ENCODE results near the gene AMH.

Gene AMH

DNA sequence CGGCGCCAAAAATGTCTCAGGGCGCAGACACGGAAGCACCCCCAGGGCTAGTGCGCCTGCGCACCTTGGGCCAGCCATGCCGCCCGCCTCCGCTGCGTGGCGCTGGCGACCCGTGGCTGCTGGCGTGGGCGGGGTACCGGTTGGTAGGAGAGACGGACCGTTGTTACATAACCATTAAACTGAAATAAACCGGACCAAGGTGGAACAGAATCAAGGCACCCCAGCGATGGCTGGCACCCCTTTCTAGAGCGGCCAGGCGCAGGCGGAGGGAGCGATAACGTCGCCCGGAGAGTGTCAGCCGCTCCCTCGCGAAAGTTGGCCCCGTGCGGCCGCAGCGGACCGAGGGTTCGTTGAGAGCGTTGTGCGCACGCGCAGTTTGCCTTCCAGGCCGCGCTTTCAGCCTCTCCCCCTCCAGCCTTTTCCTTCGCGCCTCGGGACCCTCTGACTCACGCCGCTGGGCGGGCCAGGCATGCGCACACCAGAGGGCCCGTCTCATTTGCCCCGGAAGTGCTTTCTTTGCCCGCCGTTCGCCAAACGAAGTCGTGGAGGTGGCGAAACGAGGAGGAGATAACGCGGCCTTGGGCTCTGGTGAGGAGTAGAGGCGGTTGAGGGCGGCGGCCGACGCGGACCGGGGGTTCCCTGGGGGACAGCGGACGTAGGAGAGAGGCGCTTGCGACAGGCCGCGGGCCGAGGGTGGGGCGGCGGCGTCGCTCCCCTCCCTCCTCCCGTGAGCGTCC lies 12.6 kb upstream of the AMH start, which contains the start of the genes PLEKHJ1 and SF3A2:
PLEKHJ1 (minus strand) TSS at position 16 of the 737 bp plus-strand sequence. CDS start 81 bp downstream, outside the sequence.
SF3A2 (plus strand) TSS at position 511 of the 737 bp plus-strand sequence. CDS start 6,595 bp downstream, outside the sequence.
- peak; percentile 92 for DNase-seq

DNA sequence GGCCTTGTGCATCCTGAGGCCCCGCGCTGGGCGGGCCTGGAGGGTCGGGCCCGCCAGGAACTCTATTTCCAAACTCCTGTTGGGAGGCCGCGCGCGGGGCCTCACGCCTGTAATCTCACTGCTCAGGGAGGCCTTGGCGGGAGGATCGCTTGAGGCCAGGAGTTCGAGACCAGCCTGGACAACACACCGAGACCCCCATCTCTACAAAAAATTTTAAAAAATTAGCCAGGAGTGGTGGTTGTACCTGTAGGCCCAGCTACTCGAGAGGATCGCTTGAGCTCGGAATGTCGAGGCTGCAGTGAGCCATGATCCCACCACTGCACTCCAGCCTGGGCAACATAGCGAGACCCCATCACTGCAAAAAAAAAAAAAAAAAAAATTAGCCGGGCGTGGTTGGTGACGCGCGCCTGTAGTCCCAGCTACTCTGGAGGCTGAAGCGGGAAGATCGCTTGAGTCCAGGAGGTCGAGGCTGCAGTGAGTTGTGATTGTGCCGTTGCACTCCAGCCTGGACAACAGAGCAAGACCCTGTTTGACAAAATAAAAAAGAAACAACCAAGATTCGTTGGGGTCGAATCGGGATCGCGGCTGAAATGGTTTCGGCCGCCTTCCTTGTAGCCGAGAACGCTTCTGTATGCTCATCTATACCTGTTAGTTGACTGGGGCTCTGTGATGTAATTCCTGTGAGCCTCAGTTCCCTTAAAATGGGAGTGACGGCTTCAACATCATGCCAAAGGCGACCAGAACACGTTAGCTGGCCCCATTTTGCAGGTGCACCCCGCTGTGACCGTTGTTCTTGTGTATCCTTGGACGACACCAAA lies 11.9 kb upstream of the AMH start:
- no peak for DNase-seq

DNA sequence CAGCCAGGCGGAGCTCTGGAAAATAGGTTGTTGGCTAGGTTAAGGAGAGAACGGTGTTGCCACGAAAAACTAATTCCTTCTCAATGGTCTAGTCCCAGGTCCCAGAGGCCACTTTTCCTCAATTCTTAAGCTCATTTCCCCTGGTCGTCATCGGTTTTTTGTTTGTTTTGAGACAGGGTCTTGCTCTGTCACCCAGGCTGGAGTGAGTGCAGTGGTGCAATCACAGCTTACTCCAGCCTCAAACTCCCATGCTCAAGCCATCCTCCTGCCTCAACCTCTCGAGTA lies 11.3 kb upstream of the AMH start:
- no peak for DNase-seq

DNA sequence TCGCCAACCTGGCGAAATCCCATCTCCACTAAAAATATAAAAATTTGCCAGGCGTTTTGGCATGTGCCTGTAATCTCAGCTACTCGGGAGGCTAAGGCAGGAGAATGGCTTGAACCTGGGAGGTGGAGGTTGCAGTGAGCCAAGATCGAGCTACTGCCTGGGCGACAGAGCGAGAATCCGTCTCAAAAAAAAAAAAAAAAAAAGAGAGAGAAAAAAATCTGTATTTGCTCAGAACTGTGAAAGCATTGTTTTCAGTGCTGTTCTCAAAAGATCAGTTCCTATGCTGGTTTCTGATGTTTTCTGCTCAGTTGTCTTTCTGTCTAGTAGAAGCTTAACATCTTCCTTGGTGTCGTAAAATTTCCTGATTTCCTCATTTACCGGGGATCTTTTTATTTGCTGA lies 9.9 kb upstream of the AMH start:
- no peak for DNase-seq

DNA sequence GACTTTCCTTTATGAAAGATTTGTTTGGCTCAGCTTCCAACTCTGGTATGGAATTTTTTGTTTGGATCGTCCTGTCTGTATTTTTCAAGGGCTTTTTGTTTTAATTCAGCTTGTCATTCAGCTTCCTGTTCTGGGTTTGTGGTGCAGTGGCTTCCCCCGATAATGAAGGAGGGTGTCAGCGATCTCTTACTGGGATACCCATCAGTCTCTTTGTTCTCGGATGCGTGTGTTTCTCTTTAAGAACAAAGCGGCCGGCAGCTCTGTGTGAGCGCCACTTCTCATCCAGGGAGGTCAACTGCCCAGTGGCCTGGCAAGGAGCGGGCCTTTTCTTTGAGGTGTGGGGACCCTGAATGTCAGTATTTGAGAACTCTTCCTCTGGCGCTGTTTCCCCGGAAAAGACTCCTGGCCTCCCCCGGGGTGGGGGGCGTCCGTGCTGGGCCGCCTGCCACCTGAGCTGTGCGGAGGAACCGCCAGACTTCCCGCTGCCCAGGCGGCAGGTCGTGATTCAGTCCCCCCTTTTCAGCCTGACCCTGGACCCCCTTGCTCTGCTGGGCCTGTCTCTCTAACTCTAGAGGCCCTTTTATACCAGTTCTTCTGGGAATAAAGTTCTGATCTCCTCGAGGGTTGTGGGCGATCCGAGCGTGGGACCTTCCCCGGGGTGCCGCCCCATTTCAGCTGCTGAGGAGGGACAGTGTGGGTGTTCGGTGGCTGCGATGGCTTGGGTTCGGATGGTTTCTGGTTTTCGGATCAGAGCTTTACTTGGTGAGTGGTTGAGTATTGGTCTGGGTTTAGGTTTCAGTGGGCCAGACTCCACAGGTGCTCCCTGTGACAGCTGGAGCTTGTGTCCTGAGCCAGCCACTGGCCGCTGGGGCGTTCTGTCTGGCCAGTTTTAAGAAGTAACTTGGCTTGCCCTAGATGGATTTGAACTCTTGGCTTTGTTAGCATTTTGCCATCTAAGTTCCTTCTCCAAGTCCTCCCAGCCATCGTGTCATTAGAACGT lies 9.1 kb upstream of the AMH start:
- DNase-seq, result no peak

DNA sequence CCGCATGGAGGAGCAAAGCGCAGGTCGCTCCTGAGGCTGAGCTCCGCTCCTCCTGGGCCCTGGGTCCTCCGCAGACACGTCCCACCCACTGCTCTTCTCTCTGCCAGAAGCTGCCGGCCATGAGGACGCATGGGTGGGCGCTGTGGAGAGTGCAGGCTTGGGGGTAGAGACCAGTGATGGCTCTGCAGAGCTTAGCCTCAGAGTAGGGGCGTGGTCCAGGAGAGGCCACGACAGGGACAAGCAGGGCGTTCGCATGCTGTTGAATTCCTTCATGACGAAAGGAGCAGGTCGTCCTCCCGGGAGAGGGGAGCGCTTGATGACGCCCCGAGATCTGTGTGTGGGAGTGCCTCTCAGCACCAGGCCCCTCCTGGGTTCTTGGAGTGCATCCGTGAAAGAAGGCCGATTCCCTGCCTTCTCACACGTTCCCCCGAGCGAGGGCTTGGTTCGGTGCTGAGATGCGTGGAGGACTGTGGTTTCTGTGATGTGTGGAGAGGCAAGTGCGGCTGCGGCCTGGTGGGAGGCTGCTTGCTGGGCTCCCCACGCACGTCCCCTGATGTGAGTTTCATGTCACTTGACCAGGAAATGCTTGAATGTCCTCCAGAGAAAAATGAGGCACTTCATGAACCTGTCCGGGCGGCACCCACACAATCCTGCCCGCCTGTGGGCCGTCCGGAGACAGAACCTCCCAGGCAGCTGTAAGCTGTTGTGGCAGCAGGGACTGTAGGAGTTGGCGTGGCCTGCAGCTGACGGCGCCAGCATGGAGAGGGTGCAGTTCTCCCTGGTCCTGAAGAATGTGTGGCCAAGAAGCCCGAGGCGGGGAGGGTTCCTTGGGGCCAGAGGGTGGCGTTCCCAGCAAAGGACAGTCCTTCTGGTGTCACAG lies 8.0 kb upstream of the AMH start:
- no peak for DNase-seq

DNA sequence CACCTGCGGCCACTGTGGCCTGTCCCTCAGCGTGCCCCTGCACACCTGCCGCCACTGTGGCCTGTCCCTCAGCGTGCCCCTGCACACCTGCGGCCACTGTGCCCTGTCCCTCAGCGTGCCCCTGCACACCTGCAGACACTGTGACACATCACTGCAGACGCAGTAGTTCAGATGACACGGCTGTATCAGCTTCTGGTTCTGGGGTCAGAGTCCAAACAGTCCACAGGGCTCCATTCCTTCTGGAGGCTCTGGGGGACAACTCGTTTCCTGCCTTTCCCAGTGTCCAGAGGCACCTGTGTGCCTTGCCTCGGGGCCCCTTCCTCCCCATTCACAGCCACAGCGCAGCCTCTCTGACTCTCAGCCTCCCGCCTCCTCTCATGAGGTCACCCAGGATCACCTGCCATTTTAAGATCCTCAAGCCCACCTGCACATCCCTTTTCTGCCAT lies 7.0 kb upstream of the AMH start:
- DNase-seq, result no peak

DNA sequence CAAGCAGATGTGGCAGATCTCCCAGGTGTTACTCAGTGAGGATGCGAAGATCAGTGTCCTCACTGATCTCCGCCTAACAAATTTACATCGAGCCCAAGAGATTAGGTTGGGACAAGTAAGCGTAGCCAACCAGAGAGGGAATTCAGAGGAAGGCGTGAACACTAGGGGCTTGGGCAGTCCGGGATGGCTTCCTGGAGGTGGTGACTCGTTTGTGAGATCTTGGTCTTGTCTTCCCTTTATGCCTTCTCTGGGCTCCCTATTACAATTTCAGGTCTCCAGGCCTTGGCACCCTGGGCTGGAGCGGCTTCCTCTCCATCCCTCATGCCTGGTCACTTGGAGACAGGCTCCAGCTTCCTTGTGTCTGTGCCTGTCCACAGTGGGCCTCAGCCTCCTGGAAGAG lies 6.3 kb upstream of the AMH start:
- no peak for DNase-seq

DNA sequence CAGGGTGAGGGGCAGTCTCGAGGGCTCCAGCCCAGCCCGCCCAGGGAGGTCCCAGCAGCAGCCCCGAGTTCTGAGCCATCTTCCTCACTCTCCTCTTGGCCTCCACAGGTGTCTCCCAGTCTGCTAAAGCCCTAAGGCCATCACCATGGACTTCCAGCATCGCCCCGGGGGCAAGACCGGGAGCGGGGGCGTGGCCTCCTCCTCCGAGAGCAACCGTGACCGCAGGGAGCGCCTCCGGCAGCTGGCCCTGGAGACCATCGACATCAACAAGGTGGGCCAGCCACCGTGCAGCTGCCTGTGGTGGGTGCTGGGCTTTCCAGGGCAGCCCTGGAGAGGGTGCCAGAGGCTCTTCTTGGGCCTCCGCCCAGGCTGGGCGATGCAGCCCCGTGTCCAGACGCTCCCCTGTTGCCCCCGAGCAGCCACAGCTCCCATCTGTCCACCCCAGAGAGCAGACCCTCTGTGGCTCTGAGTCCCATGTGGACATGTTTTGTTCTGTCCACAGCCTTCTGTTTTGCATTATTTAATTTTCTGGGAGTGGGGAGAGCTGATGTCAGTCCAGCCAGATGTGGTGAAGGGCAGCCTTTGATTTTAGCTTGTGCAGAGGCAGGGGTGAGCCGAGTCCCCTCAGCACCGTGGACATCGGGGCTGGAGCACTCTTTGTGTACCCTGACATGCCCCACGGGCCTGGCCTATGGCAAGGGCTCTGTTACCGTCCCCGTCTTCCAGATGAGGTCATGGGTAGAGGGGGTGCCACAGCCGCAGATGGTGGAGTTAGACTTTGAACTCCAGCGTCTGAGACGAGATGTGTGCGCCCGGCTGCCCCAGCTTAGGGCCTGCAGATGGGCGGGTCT lies 5.6 kb upstream of the AMH start:
- DNase-seq, result no peak

DNA sequence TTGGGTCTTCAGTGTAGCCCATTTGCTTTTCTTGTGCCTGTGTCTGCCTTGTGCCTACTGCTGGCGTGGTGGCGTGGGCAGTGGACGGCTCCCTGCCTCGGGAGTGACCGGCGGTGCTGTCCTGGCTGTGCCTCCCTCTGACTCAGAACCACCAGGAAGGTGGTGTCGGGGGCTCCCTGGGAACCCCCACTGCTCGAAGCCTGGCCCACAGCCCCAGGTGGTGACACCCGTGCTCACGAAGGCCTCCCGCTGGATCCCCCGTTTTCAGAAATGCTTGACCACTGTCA lies 5.1 kb upstream of the AMH start:
- DNase-seq, result no peak

DNA sequence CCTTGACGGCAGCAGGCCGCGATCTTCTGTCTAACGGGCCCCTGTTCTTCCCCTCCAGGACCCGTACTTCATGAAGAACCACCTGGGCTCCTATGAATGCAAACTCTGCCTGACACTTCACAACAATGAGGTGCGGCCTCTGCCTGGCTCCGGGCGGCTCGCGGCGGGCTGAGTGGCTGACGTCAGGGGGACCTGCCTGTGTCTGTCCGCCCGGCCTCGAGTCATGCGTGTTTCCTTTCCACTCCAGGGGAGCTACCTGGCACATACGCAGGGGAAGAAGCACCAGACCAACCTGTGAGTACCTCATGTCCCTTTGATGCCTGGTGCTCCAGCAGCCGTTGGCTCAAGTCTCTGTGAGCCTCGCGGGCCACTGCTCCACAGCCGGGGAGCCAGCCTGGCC lies 4.6 kb upstream of the AMH start:
- no peak for DNase-seq

DNA sequence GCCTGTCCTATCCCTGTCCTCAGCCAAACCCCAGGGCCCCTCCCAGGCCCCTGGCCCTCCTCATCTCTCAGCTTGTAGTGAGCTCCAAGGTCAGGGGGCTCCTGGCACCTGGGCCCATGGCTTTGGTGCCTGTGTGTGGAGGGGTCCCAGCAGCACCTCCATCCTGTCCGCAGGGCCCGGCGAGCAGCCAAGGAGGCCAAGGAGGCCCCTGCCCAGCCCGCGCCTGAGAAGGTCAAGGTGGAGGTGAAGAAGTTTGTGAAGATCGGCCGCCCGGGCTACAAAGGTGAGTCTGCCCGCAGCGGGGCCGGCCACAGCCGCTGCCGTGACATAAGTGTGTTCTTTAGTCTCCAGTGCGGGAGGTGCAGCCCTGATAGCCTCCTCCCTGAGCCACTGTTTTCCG lies 3.9 kb upstream of the AMH start:
- no peak for DNase-seq

DNA sequence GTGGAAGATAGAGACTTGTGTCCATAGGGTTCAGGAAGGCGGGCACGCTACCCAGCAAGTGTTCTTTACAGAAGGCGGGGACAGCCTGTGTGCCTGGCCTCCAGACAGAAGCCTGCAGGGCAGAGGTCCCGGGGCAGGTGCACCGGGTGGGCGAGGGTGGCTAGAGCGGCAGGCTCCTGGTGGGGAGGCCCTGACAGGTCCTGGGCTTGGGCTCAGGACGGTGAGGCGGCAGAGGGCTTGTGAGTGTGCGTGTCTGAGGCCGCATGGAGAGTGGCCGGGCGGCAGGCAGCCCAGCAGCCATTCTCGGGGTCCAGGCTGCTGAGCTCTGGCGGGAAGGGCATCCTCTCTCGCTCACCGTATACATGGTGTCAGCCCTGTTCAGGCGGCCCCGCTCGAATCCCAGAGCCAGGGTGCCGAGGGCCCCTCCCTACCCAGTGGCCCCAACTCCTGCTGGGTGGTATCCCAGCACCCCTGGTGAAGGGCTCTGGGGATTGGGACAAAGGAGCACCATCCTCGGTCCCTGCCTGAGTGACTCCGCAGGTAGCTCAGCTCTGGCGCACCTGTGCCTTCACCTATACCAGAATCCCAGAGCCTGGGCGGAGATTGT lies 3.0 kb upstream of the AMH start:
- no peak for DNase-seq

DNA sequence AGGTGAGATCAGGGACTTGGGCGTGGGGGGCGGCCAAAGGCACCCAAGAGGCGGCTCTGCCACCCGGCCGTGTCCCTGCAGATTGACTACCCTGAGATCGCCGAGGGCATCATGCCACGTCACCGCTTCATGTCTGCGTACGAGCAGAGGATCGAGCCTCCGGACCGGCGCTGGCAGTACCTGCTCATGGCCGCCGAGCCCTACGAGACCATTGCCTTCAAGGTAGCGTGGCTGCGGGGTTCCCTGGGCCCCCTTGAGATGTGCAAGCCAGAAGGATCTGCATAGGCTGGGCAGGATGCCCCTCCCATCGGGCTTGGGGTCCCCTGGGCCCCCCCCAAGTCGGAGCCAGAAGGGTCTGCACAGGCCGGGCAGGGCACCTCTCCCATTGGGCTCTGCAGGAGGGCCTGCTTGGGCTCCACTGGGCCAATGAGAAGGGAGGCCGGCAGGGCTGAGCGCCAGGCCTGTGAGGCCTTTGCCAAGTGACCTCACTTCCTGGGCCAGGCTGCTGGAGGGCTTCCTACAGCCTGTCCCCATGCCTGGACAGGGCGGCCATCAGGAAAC lies 2.2 kb upstream of the AMH start:
- DNase-seq, result no peak

DNA sequence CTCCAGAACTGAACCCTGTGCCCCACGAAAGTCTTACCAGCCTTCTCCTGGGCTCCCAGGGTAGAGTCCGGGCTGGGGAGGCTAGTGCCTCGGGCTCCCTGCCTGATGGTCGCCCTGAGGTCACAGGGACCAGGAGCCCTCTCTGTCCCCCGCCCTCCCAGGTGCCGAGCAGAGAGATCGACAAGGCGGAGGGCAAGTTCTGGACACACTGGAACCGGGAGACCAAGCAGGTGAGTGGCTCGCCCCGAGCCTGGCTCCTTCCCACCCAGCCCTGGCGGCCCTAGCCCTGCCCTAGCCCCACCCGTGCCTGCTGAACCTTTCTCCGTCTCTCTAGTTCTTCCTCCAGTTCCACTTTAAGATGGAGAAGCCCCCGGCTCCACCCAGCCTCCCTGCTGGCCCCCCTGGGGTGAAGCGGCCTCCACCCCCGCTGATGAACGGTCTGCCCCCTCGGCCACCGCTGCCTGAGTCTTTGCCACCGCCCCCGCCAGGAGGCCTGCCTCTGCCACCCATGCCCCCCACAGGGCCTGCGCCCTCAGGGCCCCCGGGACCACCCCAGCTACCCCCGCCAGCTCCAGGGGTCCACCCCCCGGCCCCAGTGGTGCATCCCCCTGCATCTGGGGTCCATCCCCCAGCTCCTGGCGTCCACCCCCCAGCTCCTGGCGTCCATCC lies 1.6 kb upstream of the AMH start:
- DNase-seq, result no peak

DNA sequence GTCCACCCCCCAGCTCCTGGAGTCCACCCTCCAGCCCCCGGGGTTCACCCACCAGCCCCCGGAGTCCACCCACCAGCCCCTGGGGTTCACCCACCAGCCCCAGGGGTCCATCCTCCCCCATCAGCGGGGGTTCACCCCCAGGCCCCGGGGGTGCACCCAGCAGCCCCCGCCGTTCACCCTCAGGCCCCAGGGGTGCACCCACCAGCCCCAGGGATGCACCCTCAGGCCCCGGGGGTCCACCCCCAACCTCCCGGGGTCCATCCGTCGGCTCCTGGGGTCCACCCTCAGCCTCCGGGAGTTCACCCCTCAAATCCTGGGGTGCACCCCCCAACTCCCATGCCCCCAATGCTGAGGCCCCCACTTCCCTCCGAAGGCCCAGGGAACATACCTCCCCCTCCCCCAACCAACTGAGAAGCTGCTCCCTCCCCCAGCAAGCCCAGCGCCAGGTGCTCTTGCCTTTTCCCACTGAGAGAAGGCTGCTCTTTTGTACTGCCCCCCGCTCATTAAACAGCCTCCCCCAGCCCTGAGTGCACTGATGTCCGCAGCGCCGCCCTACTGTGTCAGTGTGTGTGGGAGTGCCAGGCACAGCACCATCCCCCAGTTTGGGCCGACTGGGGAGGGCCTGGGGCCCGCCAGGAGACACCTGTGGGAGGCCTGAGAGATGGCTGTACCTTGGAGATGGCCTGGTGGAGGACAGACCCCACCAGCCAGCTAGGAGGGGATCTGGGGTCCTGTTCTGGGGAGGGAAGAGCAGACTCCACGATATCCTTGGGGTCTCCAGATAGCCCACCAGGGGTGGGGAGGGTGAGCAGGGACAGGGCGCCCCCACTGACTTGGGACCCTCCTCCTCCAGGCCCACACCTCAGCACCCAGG lies 750 bp upstream of the AMH start:
- no peak for DNase-seq

DNA sequence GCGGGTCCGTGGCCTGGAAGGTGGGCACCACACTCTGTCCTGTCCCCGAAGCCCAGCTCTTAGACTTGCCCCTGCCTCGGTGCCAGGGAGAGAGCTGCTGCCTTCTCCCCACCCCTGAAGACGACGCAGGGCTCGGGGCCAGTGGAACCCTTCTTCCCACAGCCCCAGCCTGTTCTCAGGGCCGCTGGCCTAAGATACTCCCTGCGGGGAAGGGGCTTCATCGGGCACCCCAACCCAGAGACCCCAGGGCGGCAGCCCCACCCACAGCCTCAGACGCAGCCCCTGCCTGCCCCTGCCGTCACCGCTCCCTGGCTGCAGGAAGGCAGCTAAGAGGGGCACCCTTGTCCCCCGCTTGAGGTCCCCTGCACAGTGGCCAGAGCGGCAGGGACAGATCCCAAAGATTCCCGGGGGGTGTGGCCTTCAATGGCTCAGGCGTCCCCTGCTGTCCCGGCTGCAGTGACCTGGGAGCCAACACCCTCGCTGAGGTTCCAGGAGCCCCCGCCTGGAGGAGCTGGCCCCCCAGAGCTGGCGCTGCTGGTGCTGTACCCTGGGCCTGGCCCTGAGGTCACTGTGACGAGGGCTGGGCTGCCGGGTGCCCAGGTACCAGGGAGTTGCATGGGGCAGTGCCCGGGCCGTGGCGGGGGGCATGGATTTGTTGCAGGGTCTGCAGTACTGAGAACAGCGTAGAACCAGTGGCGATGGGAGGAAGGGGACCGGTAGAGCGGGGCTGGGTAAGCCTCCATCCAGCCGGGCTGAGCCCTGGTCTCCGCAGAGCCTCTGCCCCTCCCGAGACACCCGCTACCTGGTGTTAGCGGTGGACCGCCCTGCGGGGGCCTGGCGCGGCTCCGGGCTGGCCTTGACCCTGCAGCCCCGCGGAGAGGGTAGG lies 1.0 kb downstream of the AMH start:
- no peak for DNase-seq

DNA sequence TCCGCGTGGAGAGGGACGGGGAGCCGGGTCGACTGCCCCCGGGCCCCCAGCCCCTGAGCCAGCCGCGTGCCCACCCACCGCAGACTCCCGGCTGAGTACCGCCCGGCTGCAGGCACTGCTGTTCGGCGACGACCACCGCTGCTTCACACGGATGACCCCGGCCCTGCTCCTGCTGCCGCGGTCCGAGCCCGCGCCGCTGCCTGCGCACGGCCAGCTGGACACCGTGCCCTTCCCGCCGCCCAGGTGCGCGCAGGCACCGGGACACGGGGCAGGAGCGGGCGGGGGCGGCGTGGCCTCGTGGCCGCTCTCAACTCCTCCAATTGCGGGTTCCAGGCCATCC lies 1.6 kb downstream of the AMH start:
- DNase-seq, result no peak
